ENCODE data around the gene LRRC4C.

DNA sequence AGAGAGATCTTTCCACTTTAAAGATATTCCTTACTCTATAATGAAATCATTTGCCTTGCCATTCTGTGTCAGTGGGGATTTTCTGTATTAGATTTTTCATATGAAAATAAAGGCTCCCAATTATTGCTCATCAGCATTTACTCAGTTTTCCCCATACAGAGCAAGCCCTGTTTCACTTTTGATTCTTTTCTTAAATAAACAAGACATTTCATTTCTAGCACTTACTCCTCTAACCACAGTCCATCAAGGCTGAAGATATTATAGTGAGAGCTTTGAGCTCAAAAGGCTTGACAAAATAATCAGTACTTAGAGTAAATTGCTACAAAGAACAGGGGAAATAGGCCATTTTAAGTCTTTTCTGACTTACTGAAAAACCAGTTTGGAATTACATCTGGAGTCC is 385.1 kb downstream of the LRRC4C start:
- TF ChIP-seq JUN (IDR thresholded peaks at IDR 0.05; ENCODE audit: borderline replicate concordance, insufficient read depth, insufficient read length, low read depth) = no peak
- TF ChIP-seq, protein P1, sequence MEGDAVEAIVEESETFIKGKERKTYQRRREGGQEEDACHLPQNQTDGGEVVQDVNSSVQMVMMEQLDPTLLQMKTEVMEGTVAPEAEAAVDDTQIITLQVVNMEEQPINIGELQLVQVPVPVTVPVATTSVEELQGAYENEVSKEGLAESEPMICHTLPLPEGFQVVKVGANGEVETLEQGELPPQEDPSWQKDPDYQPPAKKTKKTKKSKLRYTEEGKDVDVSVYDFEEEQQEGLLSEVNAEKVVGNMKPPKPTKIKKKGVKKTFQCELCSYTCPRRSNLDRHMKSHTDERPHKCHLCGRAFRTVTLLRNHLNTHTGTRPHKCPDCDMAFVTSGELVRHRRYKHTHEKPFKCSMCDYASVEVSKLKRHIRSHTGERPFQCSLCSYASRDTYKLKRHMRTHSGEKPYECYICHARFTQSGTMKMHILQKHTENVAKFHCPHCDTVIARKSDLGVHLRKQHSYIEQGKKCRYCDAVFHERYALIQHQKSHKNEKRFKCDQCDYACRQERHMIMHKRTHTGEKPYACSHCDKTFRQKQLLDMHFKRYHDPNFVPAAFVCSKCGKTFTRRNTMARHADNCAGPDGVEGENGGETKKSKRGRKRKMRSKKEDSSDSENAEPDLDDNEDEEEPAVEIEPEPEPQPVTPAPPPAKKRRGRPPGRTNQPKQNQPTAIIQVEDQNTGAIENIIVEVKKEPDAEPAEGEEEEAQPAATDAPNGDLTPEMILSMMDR (IDR thresholded peaks at IDR 0.05; ENCODE audit: extremely low read depth in 1 of 2, insufficient read depth in 1 of 2, low read depth in 1 of 2, low read length in 2 of 2) = no peak

Data from endothelial cell of umbilical vein (primary cell).